Measurements from ENCODE around the gene NRBP1. TPM values are rescaled to one million over a fixed set of nuclear protein-coding genes. Genes with fewer than 3 reads are reported as not detected.

Gene NRBP1
- total RNA-seq = 100 to 1,000 TPM in 3 of 4 donors, 10 to 100 TPM in 1; 91.8 to 125 (median 120) TPM

- Histone ChIP-seq H3K4me1 (peaks cover 34 to 43% of the 10 kb centered on the region in 2 donors), H3K27me3 (no peaks in the 10 kb centered on the region), H3K9me3 (no peaks in the 10 kb centered on the region), H3K27ac (peak within 1 kb of the TSS; percentile 93 to 100 (median 100)), H3K36me3 (peaks cover 0 to 4% of the 10 kb centered on the region in 2 donors), H3K4me3 (peak within 1 kb of the TSS; percentile 81 to 100 (median 98))
- in situ Hi-C loops (cut with MboI; ENCODE audit: low sequenced_read_pairs in 4 of 4) (no loop called here), intact Hi-C loops (cut with DNase I; ENCODE audit: low total_unique reads) (loop anchor here (1.0 to 2.0 kb wide), 2 partner anchors 19 to 48 kb away; partner anchors contain the start of genes PPM1G and ZNF513)
- DNase-seq (peak; percentile 87 to 89), ATAC-seq (peak; percentile 88 to 89)
- TF ChIP-seq CTCF (IDR thresholded peaks at IDR 0.05 in 4 of 5, conservative IDR thresholded peaks at IDR 0.05 in 1 of 5) (no peak), POLR2A (IDR thresholded peaks at IDR 0.05) (peak; percentile 94 to 97)
Observed at GRCh38 chr2:27428213-27428977, at the start of gene NRBP1. Gene NRBP1 (plus strand): TSS chr2:27428631. CDS start chr2:27433274, 4,643 bp downstream.

GRCh38 chr2:27378809-27379290 is 49.6 kb upstream of the NRBP1 start:
- in situ Hi-C loops (cut with MboI; ENCODE audit: low sequenced_read_pairs in 4 of 4) = no loop called here

GRCh38 chr2:27379383-27379835 is 49.0 kb upstream of the NRBP1 start:
- no peaks in the 10 kb centered on the region for H3K27me3 ChIP-seq
- H3K36me3 ChIP-seq = peaks cover 0 to 68% of the 10 kb centered on the region in 2 donors
- peak overlapping the region in 3 of 4 donors; percentile 59 to 77 (median 66) for H3K4me3 ChIP-seq
- peaks cover 18 to 19% of the 10 kb centered on the region in 2 donors for H3K4me1 ChIP-seq
- ATAC-seq = no peak
- DNase-seq = no peak
- TF ChIP-seq CTCF (IDR thresholded peaks at IDR 0.05 in 4 of 5, conservative IDR thresholded peaks at IDR 0.05 in 1 of 5) (no peak), POLR2A (IDR thresholded peaks at IDR 0.05) (no peak)
- no peaks in the 10 kb centered on the region for H3K9me3 ChIP-seq
- in situ Hi-C loops (cut with MboI; ENCODE audit: low sequenced_read_pairs in 4 of 4) = no loop called here
- intact Hi-C loops (cut with DNase I; ENCODE audit: low total_unique reads) = loop anchor here (10.0 kb wide), 1 partner anchor 295 kb away; the partner anchor contains the start of gene KHK
- peak overlapping the region; percentile 84 to 91 (median 88) for H3K27ac ChIP-seq

More at GRCh38 chr2:27378809-27379290, 49.6 kb upstream of the NRBP1 start:
- Histone ChIP-seq H3K36me3 (peaks cover 0 to 68% of the 10 kb centered on the region in 2 donors), H3K4me3 (no peak overlapping the region), H3K27me3 (no peaks in the 10 kb centered on the region), H3K27ac (peak overlapping the region in 2 of 4 donors; percentile 0 to 18), H3K9me3 (no peaks in the 10 kb centered on the region), H3K4me1 (peaks cover 18 to 19% of the 10 kb centered on the region in 2 donors)
- TF ChIP-seq POLR2A (IDR thresholded peaks at IDR 0.05) = no peak
- TF ChIP-seq CTCF (IDR thresholded peaks at IDR 0.05 in 4 of 5, conservative IDR thresholded peaks at IDR 0.05 in 1 of 5) = no peak
- ATAC-seq (no peak), DNase-seq (no peak)
- intact Hi-C loops (cut with DNase I; ENCODE audit: low total_unique reads) = loop anchor here (10.0 kb wide), 1 partner anchor 294 kb away; the partner anchor contains the start of gene KHK

- H3K27ac ChIP-seq = peak overlapping the region; percentile 84 to 91 (median 88)
- TF ChIP-seq CTCF (IDR thresholded peaks at IDR 0.05 in 4 of 5, conservative IDR thresholded peaks at IDR 0.05 in 1 of 5) (no peak), POLR2A (IDR thresholded peaks at IDR 0.05) (no peak)
- peak overlapping the region; percentile 59 to 77 (median 70) for H3K4me3 ChIP-seq
- peaks cover 18 to 19% of the 10 kb centered on the region in 2 donors for H3K4me1 ChIP-seq
- peaks cover 0 to 68% of the 10 kb centered on the region in 2 donors for H3K36me3 ChIP-seq
- peak; percentile 54 to 60 for ATAC-seq
- H3K27me3 ChIP-seq = no peaks in the 10 kb centered on the region
- no peaks in the 10 kb centered on the region for H3K9me3 ChIP-seq
- intact Hi-C loops (cut with DNase I; ENCODE audit: low total_unique reads) = loop anchor here (1.0 to 10.0 kb wide), 5 partner anchors 10 to 295 kb away; partner anchors contain the start of genes EIF2B4, KHK, MPV17 and NRBP1
- in situ Hi-C loops (cut with MboI; ENCODE audit: low sequenced_read_pairs in 4 of 4) = no loop called here
- peak; percentile 44 to 73 for DNase-seq
Observed at GRCh38 chr2:27379836-27380625, 48.4 kb upstream of the NRBP1 start.
